HepG2 (cell line): ENCODE results near the gene DAB2IP. TPM values are rescaled to one million over a fixed set of nuclear protein-coding genes. Genes with fewer than 3 reads are reported as not detected.

ENCODE experiments used
- ATAC-seq: fragments of 200-7000 bp; cut with Tn5 transposase; 3 replicates; pipeline ENCODE4 v1.9.1; 2020; ENCODE audit warnings: mild to moderate bottlenecking, moderate library complexity
- BruUV-seq: library from RNA; stranded (reverse); fragments of 400-500 nt; replicated peaks from 2 replicates; lab custom pipeline; 2021; lab: Mats Ljungman, UMichigan
- CTCF ChIA-PET: fragments of 300-600 bp; formaldehyde crosslinking; extraction: SDS; loops from one replicate; lab custom pipeline; 2021; ENCODE audit warnings: low total read pairs, inconsistent platforms, low intra/inter-chr PET ratio; lab: Yijun Ruan, JAX
- POLR2A ChIA-PET: fragments of 350-600 bp; sonication (Branson Sonifier 250); formaldehyde crosslinking; loops from one replicate; lab custom pipeline; 2020; ENCODE audit warnings: antibody characterized with exemption, inconsistent platforms; lab: Yijun Ruan, JAX
- DNase-seq: peaks from one replicate; pipeline ENCODE4 v3.0.0-alpha.2; 2015; ENCODE audit warnings: low spot score
- FAIRE-seq: peaks from 3 replicates; lab custom pipeline; 2011; peaks lifted over from hg19 to GRCh38; lab: Jason Lieb, UNC
- H2AFZ ChIP-seq: one replicate; pipeline ENCODE4 v1.6.1; 2011; ENCODE audit warnings: low read length, inconsistent platforms
- H3K27ac ChIP-seq: fragments of 300-600 bp; 3 replicates; pipeline ENCODE4 v1.8.0; 2011; ENCODE audit warnings: mixed run types, mild to moderate bottlenecking, mixed read lengths, low read length, inconsistent platforms; ENCODE audit not compliant: insufficient read depth; ENCODE audit errors: extremely low read length
- H3K27me3 ChIP-seq, 2 experiments: fragments of 200-600 bp in 1 of 2; 2 replicates in 1 of 2; 3 replicates in 1 of 2; pipeline versions ENCODE4 v1.6.0 to v1.8.0; 2011; ENCODE audit warnings: low read length in 2 of 2, mild to moderate bottlenecking in 2 of 2, moderate library complexity in 2 of 2, inconsistent platforms in 1 of 2; ENCODE audit not compliant: insufficient read depth in 2 of 2, control insufficient read depth in 1 of 2
- H3K36me3 ChIP-seq, 2 experiments: fragments of 200-600 bp in 1 of 2; replicated peaks in 1 of 2; 2 replicates in 1 of 2; 3 replicates in 1 of 2; pipeline versions ENCODE4 v1.5.1 to v1.8.0; 2011; ENCODE audit warnings: low read length in 2 of 2, inconsistent platforms in 1 of 2; ENCODE audit not compliant: insufficient read depth in 2 of 2, control insufficient read depth in 1 of 2
- H3K4me1 ChIP-seq: 2 replicates; pipeline ENCODE4 v1.5.1; 2012; ENCODE audit warnings: low read length, inconsistent platforms; ENCODE audit not compliant: insufficient read depth
- H3K4me2 ChIP-seq: 2 replicates; pipeline ENCODE4 v1.6.0; 2011; ENCODE audit warnings: low read depth, low read length, inconsistent platforms
- H3K4me3 ChIP-seq, 3 experiments: fragments of 200-600 bp in 1 of 3; sonication (generic), shearing (Covaris generic) in 1 of 3; replicated peaks in 1 of 3; 2 replicates each; pipeline ENCODE4 v1.5.1; 2011 to 2016; ENCODE audit warnings: low read length in 3 of 3, inconsistent platforms in 2 of 3, low read depth in 2 of 3, mild to moderate bottlenecking in 2 of 3, control low read depth in 1 of 3, mixed read lengths in 1 of 3; ENCODE audit not compliant: insufficient read depth in 1 of 3
- H3K79me2 ChIP-seq: one replicate; pipeline ENCODE4 v1.6.1; 2011; ENCODE audit warnings: low read length, inconsistent platforms; ENCODE audit not compliant: insufficient read depth
- H3K9ac ChIP-seq: 2 replicates; pipeline ENCODE4 v1.6.0; 2011; ENCODE audit warnings: mild to moderate bottlenecking, low read depth, low read length, inconsistent platforms; ENCODE audit not compliant: insufficient read depth
- H3K9me3 ChIP-seq: 2 replicates; pipeline ENCODE4 v1.5.1; 2012; ENCODE audit warnings: mild to moderate bottlenecking, low read length
- H4K20me1 ChIP-seq: 2 replicates; pipeline ENCODE4 v1.6.0; 2011; ENCODE audit warnings: inconsistent platforms, mild to moderate bottlenecking, low read length, moderate library complexity; ENCODE audit not compliant: insufficient read depth
- ATF6 ChIP-seq: sonication (generic); formaldehyde crosslinking; conservative IDR thresholded peaks from 2 replicates; pipeline ENCODE4 v1.4.0; 2020; ENCODE audit warnings: missing genetic modification reagents
- HMG20B ChIP-seq: conservative IDR thresholded peaks from 2 replicates; pipeline ENCODE4 v1.6.1; 2016; ENCODE audit warnings: missing genetic modification reagents, missing compliant biosample characterization
- ISL2 ChIP-seq: sonication (generic); formaldehyde crosslinking; IDR thresholded peaks from 2 replicates; pipeline ENCODE4 v1.5.0; 2020; ENCODE audit warnings: missing genetic modification reagents
- RXRA ChIP-seq: sonication (generic); formaldehyde crosslinking; IDR thresholded peaks from 2 replicates; pipeline ENCODE4 v1.5.1; 2020; ENCODE audit warnings: missing genetic modification reagents
- SALL1 ChIP-seq: sonication (generic); formaldehyde crosslinking; IDR thresholded peaks from 2 replicates; pipeline ENCODE4 v1.8.0; 2022; ENCODE audit warnings: mild to moderate bottlenecking, missing genetic modification reagents
- ZKSCAN1 ChIP-seq: fragments of 150-350 bp; IDR thresholded peaks from 2 replicates; pipeline ENCODE4 v1.6.1; 2014; ENCODE audit warnings: low read length
- ZNF576 ChIP-seq: sonication (generic); formaldehyde crosslinking; IDR thresholded peaks from 2 replicates; pipeline ENCODE4 v1.4.0; 2020; ENCODE audit warnings: mild to moderate bottlenecking, missing genetic modification reagents
- ZNF737 ChIP-seq: sonication (generic); formaldehyde crosslinking; IDR thresholded peaks from 2 replicates; pipeline ENCODE4 v1.5.0; 2020; ENCODE audit warnings: missing genetic modification reagents, mild to moderate bottlenecking, borderline replicate concordance
- WGBS: methylation state at CpG from one replicate; pipeline ENCODE4 v1.1.6; 2017; ENCODE audit warnings: low lambda C conversion rate; 5-methylcytosine and 5-hydroxymethylcytosine counted together
- in situ Hi-C: cut with HindIII; loops from 2 replicates; pipeline ENCODE4 v1.10.0; 2017; ENCODE audit warnings: low pct_unique_long_range_greater_than_20kb; ENCODE audit not compliant: extremely low pct_ligation_motif_present
- intact Hi-C: fragments of 100-400 bp; cut with micrococcal nuclease; formaldehyde crosslinking; loops from one replicate; pipeline ENCODE4 v1.10.0; 2022; ENCODE audit not compliant: unreplicated experiment
- polyA plus RNA-seq, 8 experiments: library from polyadenylated mRNA; depleted of rRNA in 3 of 8; stranded (reverse) in 7 of 8; unstranded in 1 of 8; fragments of >200 nt; fragmentation: Illumina TruSeq in 4 of 8; extraction: Trizol in 4 of 8; gene quantifications; 2 replicates each; pipeline versions ENCODE4 v1.2.1 to v1.2.3, GENCODE V29; 2011 to 2016; ENCODE audit warnings: low read depth in 4 of 8, missing spikeins in 1 of 8, mixed read lengths in 1 of 8; ENCODE audit not compliant: insufficient read depth in 1 of 8
- total RNA-seq, 5 experiments: library from RNA; depleted of rRNA; stranded (reverse); fragments of >200 nt; fragmentation: Illumina TruSeq; extraction: Trizol; gene quantifications; 2 replicates each; pipeline ENCODE4 v1.2.3, GENCODE V29; 2016; ENCODE audit warnings: low read depth in 1 of 5
- TF ChIP-seq, protein P1 (sequence below): sonication (generic); formaldehyde crosslinking; IDR thresholded peaks from 2 replicates; pipeline ENCODE4 v1.4.0; 2020; ENCODE audit warnings: mild to moderate bottlenecking, missing genetic modification reagents

DAB2IP gene
- total and polyA plus RNA-seq, 2 of the 13 experiments (the other 11 are each of a cell fraction or from before 2014, with no cell fraction given): 25.3 to 37.9 TPM

DNA sequence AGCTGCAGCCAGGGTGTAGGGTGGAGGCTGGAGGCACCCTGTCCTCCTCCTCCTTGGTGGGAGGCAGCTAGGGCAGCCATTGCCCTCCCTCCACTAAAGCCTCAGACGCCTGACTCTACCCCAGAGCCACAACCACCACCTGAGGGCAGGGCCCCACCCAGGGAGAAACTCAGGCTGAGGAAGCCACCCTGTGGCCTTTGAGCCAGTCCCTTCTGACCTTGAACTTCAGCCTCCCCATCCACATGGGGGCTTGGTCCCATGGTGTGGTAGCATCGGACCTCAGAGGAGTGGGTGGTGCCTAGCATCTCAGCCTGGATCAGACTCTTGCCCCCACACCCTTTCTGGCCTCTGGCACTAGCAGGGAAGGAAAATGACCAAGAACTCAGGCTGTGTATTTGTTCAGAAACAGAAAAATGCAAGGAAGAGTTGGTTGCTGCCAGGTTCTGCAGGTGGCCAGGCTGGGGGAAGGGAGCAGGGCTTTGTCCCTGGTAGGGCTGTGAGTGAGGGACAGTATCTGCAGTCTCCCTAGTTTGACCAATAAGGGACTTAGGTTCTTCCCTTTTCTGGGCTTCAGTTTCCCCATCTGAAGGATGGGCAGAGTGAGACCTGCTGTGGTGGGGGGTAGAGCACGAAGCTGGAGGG, 3.2 kb downstream of the DAB2IP start (continued):
- TF ChIP-seq SALL1 (CRISPR knock-in tag): peak; percentile 19; the same call in 1 of the 2 replicates
- no peak for TF ChIP-seq ZNF576 (CRISPR knock-in tag)
- TF ChIP-seq RXRA: 0 out of 2 replicates have a peak, but pooled peaks have one; percentile 51
- TF ChIP-seq, all 625 proteins: peak for 20

- CTCF ChIA-PET: no interaction called here
- in situ Hi-C loops: no loop called here
- no TSS peak for BruUV-seq
These were observed 3.9 kb downstream of the DAB2IP start for GRCh38 chr9:121655231-121655755.

More at GRCh38 chr9:121655231-121655755, 3.9 kb downstream of the DAB2IP start:
- intact Hi-C loops: no loop called here
- POLR2A ChIA-PET: no interaction called here
- 93% methylated on average over 3 of the region's 3 CpGs for WGBS
- ATAC-seq (no peak), FAIRE-seq (no peak), DNase-seq (no peak)
- H3K27me3 ChIP-seq: peaks cover 0 to 11% of the 10 kb centered on the region in 2 experiments; a peak in 2 of 5 replicates
- H3K4me2 ChIP-seq: no peak overlapping the region
- no peaks in the 10 kb centered on the region for H3K9me3 ChIP-seq
- H3K9ac ChIP-seq: no peak overlapping the region
- H3K4me3 ChIP-seq: no peak overlapping the region
- H4K20me1 ChIP-seq: no peaks in the 10 kb centered on the region; the same call in 1 of the 2 replicates
- no peak overlapping the region for H3K27ac ChIP-seq
- no peak overlapping the region for H2AFZ ChIP-seq
- H3K79me2 ChIP-seq: no peaks in the 10 kb centered on the region
- H3K4me1 ChIP-seq: peaks cover 45% of the 10 kb centered on the region
- H3K36me3 ChIP-seq: no peaks in the 10 kb centered on the region
- TF ChIP-seq ATF6 (no peak), ZKSCAN1 (0 out of 2 replicates have a peak, but pooled peaks have one; percentile 67), ZNF737 (CRISPR knock-in tag) (no peak), HMG20B (CRISPR knock-in tag) (no peak), ISL2 (CRISPR knock-in tag) (no peak)
- TF ChIP-seq, protein P1, sequence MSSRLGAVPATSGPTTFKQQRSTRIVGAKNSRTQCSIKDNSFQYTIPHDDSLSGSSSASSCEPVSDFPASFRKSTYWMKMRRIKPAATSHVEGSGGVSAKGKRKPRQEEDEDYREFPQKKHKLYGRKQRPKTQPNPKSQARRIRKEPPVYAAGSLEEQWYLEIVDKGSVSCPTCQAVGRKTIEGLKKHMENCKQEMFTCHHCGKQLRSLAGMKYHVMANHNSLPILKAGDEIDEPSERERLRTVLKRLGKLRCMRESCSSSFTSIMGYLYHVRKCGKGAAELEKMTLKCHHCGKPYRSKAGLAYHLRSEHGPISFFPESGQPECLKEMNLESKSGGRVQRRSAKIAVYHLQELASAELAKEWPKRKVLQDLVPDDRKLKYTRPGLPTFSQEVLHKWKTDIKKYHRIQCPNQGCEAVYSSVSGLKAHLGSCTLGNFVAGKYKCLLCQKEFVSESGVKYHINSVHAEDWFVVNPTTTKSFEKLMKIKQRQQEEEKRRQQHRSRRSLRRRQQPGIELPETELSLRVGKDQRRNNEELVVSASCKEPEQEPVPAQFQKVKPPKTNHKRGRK (CRISPR knock-in tag): no peak
- TF ChIP-seq, all 625 proteins: peak for 1
